Glutamatergic neuron (in vitro differentiated cells): ENCODE results near the gene FMN1. TPM values are rescaled to one million over a fixed set of nuclear protein-coding genes. Genes with fewer than 3 reads are reported as not detected.

ENCODE experiments used
- DNase-seq: peaks from one replicate; pipeline ENCODE4 v3.0.0; 2022
- H3K27ac Mint-ChIP-seq: one replicate; pipeline ENCODE4 v1.8.0; 2020; ENCODE audit warnings: mild to moderate bottlenecking, mixed read lengths, inconsistent platforms; ENCODE audit not compliant: unreplicated experiment
- H3K27me3 Mint-ChIP-seq: one replicate; pipeline ENCODE4 v1.8.0; 2020; ENCODE audit warnings: mild to moderate bottlenecking, moderate library complexity, mixed read lengths, inconsistent platforms; ENCODE audit not compliant: unreplicated experiment
- H3K36me3 Mint-ChIP-seq: one replicate; pipeline ENCODE4 v1.8.0; 2020; ENCODE audit warnings: mild to moderate bottlenecking, mixed read lengths, inconsistent platforms; ENCODE audit not compliant: unreplicated experiment
- H3K4me1 Mint-ChIP-seq: one replicate; pipeline ENCODE4 v1.8.0; 2020; ENCODE audit warnings: mild to moderate bottlenecking, low read depth, mixed read lengths, inconsistent platforms; ENCODE audit not compliant: unreplicated experiment
- H3K4me3 Mint-ChIP-seq: one replicate; pipeline ENCODE4 v1.8.0; 2020; ENCODE audit warnings: mild to moderate bottlenecking, mixed read lengths, inconsistent platforms; ENCODE audit not compliant: unreplicated experiment
- H3K9me3 Mint-ChIP-seq: one replicate; pipeline ENCODE4 v1.8.0; 2020; ENCODE audit warnings: mild to moderate bottlenecking, moderate library complexity, mixed read lengths, inconsistent platforms; ENCODE audit not compliant: unreplicated experiment
- total RNA-seq: library from RNA; stranded (reverse); fragmentation: NEBNext Ultra II Directional; extraction: Animal tissue kit (Norgen Biotek cat#: 25700); gene quantifications from one replicate; pipeline ENCODE4 v1.2.1, GENCODE V29; 2021; ENCODE audit not compliant: unreplicated experiment
- TF ChIP-seq, protein P1 (sequence below): fragments of 200-600 bp; sonication (generic); IDR thresholded peaks from one replicate; pipeline ENCODE4 v1.5.0; 2021; ENCODE audit not compliant: partially characterized antibody, unreplicated experiment

The FMN1 gene
- total RNA-seq, 1 donor from 2014 or later: 1.1 TPM

DNA sequence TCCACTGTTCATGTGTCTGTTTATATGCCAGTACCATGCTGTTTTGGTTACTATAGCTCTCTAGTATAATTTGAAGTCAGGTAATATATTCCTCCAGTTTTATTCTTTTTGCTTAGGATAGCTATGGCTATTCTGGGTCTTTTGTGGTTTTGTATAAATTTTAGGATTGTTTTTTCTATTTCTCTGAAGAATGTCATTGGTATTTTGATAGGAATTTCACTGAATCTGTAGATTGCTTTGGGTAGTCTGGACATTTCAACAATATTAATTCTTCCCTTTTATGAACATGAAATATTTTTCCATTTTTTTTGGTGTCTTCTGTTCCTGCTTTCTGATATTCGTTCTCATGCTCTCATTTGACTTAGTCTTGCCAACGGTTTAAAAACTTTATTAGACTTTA, 437.1 kb downstream of the FMN1 start:
- Mint-ChIP-seq H3K36me3 (no peaks in the 10 kb centered on the region), H3K27ac (no peak overlapping the region), H3K4me3 (no peak overlapping the region), H3K27me3 (no peaks in the 10 kb centered on the region), H3K9me3 (no peaks in the 10 kb centered on the region), H3K4me1 (no peaks in the 10 kb centered on the region)
- TF ChIP-seq, protein P1, sequence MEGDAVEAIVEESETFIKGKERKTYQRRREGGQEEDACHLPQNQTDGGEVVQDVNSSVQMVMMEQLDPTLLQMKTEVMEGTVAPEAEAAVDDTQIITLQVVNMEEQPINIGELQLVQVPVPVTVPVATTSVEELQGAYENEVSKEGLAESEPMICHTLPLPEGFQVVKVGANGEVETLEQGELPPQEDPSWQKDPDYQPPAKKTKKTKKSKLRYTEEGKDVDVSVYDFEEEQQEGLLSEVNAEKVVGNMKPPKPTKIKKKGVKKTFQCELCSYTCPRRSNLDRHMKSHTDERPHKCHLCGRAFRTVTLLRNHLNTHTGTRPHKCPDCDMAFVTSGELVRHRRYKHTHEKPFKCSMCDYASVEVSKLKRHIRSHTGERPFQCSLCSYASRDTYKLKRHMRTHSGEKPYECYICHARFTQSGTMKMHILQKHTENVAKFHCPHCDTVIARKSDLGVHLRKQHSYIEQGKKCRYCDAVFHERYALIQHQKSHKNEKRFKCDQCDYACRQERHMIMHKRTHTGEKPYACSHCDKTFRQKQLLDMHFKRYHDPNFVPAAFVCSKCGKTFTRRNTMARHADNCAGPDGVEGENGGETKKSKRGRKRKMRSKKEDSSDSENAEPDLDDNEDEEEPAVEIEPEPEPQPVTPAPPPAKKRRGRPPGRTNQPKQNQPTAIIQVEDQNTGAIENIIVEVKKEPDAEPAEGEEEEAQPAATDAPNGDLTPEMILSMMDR: no peak
- DNase-seq: no peak

DNA sequence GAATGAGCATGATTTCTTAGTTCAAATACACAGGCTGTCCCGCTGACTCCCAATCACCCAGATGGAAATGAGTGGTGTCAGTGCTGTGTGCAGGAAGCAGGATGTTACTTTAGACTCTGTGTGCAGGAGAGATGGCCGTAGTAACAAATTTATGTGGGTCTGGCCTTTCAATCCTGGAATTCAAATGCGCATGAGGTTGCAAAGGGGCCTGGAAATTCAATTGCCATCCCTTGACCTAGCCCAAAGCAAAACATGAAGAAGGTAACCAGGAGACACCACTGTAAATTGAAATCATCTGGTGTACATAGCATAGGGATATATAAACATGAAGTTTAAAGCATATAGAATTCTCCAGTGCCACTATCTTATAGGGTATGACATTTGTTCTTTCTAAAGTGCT, 443.5 kb downstream of the FMN1 start:
- Mint-ChIP-seq H3K9me3 (no peaks in the 10 kb centered on the region), H3K27ac (no peak overlapping the region), H3K36me3 (no peaks in the 10 kb centered on the region), H3K27me3 (no peaks in the 10 kb centered on the region), H3K4me1 (no peaks in the 10 kb centered on the region), H3K4me3 (no peak overlapping the region)
- no peak for DNase-seq
- TF ChIP-seq, protein P1: no peak

DNA sequence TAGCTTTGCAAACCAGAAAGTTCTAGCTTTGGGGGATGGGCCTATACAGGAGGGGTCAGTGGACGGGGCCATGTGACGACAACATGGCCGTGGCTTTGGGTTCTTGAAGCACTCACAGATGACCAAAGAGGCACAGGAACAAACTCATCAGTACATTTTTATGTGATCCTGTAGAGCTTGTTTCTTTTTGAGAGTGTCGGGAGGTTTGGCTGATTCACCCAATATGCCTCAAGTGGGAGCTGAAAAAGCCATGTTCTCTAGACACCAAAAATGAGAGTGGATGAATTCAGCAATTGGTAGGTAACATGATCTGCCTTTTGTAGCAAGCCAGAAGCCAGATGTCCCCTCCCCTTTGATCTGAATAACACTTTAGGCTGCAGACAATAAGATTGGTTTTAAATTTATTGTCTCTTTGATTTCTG, 446.6 kb downstream of the FMN1 start:
- Mint-ChIP-seq H3K27ac (no peak overlapping the region), H3K4me1 (no peaks in the 10 kb centered on the region), H3K27me3 (no peaks in the 10 kb centered on the region), H3K36me3 (no peaks in the 10 kb centered on the region), H3K9me3 (peaks cover 1% of the 10 kb centered on the region), H3K4me3 (no peak overlapping the region)
- no peak for DNase-seq
- TF ChIP-seq, protein P1: no peak

DNA sequence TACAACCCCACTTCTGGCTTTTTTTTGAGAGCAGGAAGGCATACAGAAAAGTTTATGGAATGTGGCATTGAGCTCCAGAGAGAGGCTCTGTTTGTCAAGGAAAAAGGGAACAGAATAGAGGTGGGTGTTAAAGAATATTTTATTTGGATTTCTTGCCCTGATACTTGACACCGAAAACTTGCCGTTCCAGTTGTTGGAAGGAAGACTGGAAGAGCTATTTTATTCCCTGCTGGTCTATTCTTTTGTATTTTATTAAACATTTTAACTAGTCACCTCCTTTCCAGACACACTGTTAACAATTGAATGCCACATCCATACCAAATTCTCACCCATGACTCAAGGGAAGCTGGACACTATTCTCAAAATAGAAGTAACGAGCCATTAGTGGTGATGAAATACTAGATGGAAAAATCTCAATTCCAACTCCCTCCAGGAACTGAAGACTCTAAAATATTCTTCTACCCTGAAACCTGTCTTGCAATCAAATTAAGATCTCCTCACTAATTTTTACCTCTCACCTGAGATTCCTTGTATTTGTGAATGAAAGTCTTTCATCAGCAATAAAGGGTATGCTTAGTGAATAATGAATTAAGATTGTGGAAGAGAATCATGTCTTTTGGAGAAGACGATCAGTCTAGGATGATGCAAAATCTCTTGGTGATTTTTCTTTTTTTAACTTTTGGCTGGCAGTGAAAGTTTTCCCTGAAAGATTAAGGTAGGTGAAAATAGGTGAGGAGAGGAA, 448.2 kb downstream of the FMN1 start:
- Mint-ChIP-seq H3K36me3 (no peaks in the 10 kb centered on the region), H3K4me3 (no peak overlapping the region), H3K27ac (no peak overlapping the region)

More for the DNA sequence above, 448.2 kb downstream of the FMN1 start:
- no peaks in the 10 kb centered on the region for H3K4me1 Mint-ChIP-seq
- H3K27me3 Mint-ChIP-seq: no peaks in the 10 kb centered on the region
- H3K9me3 Mint-ChIP-seq: peaks cover 1% of the 10 kb centered on the region
- DNase-seq: no peak
- TF ChIP-seq, protein P1: no peak
